ENCODE data around the gene CYP4Z1. TPM values are rescaled to one million over a fixed set of nuclear protein-coding genes. Genes with fewer than 3 reads are reported as not detected.

The CYP4Z1 gene, protein sequence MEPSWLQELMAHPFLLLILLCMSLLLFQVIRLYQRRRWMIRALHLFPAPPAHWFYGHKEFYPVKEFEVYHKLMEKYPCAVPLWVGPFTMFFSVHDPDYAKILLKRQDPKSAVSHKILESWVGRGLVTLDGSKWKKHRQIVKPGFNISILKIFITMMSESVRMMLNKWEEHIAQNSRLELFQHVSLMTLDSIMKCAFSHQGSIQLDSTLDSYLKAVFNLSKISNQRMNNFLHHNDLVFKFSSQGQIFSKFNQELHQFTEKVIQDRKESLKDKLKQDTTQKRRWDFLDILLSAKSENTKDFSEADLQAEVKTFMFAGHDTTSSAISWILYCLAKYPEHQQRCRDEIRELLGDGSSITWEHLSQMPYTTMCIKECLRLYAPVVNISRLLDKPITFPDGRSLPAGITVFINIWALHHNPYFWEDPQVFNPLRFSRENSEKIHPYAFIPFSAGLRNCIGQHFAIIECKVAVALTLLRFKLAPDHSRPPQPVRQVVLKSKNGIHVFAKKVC
- total RNA-seq: 1 to 10 TPM in 2 of 4 donors, under 1 TPM in 2; 0.52 to 3.4 (median 1.3) TPM

DNA sequence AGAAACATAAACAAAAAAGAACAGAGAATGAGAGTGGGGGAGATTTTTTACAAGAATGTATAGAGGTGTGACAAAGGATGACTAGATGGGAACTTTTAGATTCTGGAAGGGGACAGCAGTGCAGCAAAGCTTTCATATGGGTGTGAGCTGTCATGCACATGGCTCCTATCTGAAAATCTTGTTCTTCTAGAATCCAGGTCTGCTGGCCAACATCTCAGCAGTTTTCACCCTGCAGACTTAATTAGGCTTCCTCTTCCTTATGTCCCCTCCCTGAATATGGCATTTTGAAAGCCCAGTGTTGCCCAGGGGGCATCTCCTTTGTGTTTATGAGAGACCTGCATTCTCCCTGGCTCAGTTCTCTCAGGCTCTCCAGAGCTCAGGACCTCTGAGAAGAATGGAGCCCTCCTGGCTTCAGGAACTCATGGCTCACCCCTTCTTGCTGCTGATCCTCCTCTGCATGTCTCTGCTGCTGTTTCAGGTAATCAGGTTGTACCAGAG lies at the start of gene CYP4Z1:
Gene CYP4Z1 (plus strand): TSS at position 135 of the 498 bp plus-strand sequence. CDS start 260 bp downstream, at position 395.
- Histone ChIP-seq H3K4me3 (no peak within 1 kb of the TSS), H3K27me3 (no peaks in the 10 kb centered on the region), H3K36me3 (no peaks in the 10 kb centered on the region), H3K27ac (no peak within 1 kb of the TSS), H3K4me1 (no peaks in the 10 kb centered on the region), H3K9me3 (no peaks in the 10 kb centered on the region)
- DNase-seq (ENCODE audit: low spot score in 2 of 2): no peak
- TF ChIP-seq EP300 (IDR thresholded peaks at IDR 0.05) (no peak), POLR2A (IDR thresholded peaks at IDR 0.05) (no peak), POLR2AphosphoS5 (IDR thresholded peaks at IDR 0.05) (no peak)
- TF ChIP-seq, protein P1, sequence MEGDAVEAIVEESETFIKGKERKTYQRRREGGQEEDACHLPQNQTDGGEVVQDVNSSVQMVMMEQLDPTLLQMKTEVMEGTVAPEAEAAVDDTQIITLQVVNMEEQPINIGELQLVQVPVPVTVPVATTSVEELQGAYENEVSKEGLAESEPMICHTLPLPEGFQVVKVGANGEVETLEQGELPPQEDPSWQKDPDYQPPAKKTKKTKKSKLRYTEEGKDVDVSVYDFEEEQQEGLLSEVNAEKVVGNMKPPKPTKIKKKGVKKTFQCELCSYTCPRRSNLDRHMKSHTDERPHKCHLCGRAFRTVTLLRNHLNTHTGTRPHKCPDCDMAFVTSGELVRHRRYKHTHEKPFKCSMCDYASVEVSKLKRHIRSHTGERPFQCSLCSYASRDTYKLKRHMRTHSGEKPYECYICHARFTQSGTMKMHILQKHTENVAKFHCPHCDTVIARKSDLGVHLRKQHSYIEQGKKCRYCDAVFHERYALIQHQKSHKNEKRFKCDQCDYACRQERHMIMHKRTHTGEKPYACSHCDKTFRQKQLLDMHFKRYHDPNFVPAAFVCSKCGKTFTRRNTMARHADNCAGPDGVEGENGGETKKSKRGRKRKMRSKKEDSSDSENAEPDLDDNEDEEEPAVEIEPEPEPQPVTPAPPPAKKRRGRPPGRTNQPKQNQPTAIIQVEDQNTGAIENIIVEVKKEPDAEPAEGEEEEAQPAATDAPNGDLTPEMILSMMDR (IDR thresholded peaks at IDR 0.05): no peak

DNA sequence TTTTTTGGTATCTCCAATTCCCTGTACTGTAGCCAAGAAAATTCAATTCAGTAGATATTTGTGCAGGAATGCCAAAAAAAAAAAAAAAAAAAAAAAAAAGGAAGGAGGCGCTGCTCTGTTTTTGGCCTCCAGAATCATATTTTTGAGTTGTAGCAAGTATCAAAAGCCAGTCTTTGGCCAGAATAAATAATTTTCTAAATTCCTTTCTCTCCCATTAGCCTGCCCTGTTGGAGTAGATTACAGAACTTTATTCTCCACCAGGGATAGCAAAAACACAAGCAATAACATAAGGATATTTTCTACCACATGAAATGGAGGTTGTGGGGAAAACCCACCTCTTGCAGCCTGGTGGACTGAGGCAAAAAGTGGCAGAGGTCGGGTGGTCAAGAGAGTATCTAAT lies 46.0 kb upstream of the CYP4Z1 start:
- 70% methylated on average over 2 of the region's 2 CpGs for WGBS
- H3K27me3 ChIP-seq: peaks cover 9% of the 10 kb centered on the region
- no peak for DNase-seq (ENCODE audit: low spot score in 2 of 2)
- H3K9me3 ChIP-seq: no peaks in the 10 kb centered on the region
- H3K36me3 ChIP-seq: no peaks in the 10 kb centered on the region
- H3K4me3 ChIP-seq: no peak overlapping the region
- H3K4me1 ChIP-seq: peaks cover 15% of the 10 kb centered on the region
- H3K27ac ChIP-seq: no peak overlapping the region
- no peak for TF ChIP-seq EP300 (IDR thresholded peaks at IDR 0.05)
- no peak for TF ChIP-seq POLR2AphosphoS5 (IDR thresholded peaks at IDR 0.05)
- no peak for TF ChIP-seq POLR2A (IDR thresholded peaks at IDR 0.05)
- TF ChIP-seq, protein P1 (IDR thresholded peaks at IDR 0.05): no peak

DNA sequence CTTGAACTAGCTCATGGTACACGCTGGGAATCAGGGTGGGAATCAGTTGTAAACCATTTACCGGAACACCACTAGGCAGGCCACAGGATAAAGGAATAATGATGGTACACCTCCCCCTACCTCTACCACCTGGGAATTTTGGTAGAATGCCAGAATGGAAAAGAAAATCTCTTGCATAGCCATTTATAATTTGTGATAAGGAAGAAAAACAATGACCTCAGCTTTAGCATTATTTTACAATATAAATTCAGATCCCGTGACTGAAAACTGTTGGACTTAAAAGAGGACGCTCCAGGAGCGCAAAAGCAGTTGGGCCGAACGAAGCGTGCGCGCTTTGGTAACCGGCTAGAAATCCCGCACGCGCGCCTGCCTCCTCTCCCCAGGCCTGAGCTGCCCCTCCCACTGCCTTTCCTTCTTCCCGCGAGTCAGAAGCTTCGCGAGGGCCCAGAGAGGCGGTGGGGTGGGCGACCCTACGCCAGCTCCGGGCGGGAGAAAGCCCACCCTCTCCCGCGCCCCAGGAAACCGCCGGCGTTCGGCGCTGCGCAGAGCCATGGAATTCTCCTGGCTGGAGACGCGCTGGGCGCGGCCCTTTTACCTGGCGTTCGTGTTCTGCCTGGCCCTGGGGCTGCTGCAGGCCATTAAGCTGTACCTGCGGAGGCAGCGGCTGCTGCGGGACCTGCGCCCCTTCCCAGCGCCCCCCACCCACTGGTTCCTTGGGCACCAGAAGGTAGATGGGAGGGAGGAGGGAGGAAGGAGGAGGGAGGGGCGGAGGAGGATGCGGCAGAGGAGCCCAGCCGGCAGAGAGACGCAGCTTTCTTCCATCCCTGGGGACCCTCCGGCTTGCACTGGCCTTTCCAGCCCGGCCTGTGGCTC lies 43.5 kb upstream of the CYP4Z1 start, which contains the start of gene CYP4X1:
Gene CYP4X1 (plus strand): TSS at position 402 of the 873 bp plus-strand sequence. CDS start 149 bp downstream, at position 551.
- Histone ChIP-seq H3K27ac (peak within 1 kb of the TSS; percentile 33), H3K9me3 (no peaks in the 10 kb centered on the region), H3K4me1 (peaks cover 15% of the 10 kb centered on the region), H3K27me3 (peaks cover 9% of the 10 kb centered on the region), H3K36me3 (no peaks in the 10 kb centered on the region), H3K4me3 (peak within 1 kb of the TSS; percentile 49)
- WGBS: 1% methylated on average over 28 of the region's 49 CpGs
- TF ChIP-seq, protein P1 (IDR thresholded peaks at IDR 0.05): no peak
- no peak for TF ChIP-seq EP300 (IDR thresholded peaks at IDR 0.05)
- DNase-seq (ENCODE audit: low spot score in 2 of 2): no peak

DNA sequence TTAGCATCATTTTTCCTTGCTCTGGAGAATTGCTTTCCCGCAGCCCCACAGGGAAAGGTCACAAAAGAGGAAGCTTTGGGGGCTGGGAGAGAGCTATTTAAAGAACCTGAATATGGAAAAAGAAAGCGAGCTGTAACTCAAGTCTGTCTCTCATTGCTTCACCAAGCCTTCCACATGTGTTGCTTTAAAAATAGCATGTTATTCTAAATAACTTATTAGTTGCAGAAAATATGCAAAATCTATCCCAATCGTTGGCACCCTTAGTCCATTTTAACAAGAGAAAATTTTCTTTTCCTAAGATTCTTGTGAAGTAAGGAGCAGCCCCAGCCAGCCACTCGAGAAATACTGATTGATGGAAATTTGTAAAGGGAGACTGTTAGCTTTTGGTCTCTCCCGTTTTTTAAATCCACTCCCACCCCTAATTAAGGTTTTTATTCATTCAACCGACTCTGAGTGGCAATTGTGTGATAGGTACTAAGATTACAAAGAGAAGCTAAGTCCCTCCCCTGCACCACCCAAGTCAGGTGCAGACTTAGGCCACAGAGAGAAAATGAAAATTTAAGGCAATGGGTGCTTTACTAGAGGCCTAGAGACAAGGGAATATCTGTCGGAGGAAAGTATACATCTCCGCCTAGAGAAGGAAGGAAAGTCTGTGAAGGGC lies 42.8 kb upstream of the CYP4Z1 start:
- peak overlapping the region; percentile 49 for H3K4me3 ChIP-seq
- TF ChIP-seq EP300 (IDR thresholded peaks at IDR 0.05) (no peak), POLR2AphosphoS5 (IDR thresholded peaks at IDR 0.05) (no peak), POLR2A (IDR thresholded peaks at IDR 0.05) (no peak)
- TF ChIP-seq, protein P1 (IDR thresholded peaks at IDR 0.05): no peak
- no peak for DNase-seq (ENCODE audit: low spot score in 2 of 2)
- WGBS: 27% methylated on average over 8 of the region's 8 CpGs
- no peaks in the 10 kb centered on the region for H3K9me3 ChIP-seq
- H3K27ac ChIP-seq: peak overlapping the region; percentile 33
- no peaks in the 10 kb centered on the region for H3K36me3 ChIP-seq
- peaks cover 9% of the 10 kb centered on the region for H3K27me3 ChIP-seq
- H3K4me1 ChIP-seq: peaks cover 15% of the 10 kb centered on the region

All from suprapubic skin (tissue), 4 donors.